Measurements from ENCODE around the gene DEFB129. TPM values are rescaled to one million over a fixed set of nuclear protein-coding genes. Genes with fewer than 3 reads are reported as not detected.

Gene DEFB129
- total and polyA plus RNA-seq, 10 of the 15 experiments (the other 5 are each of a cell fraction or from before 2014, with no cell fraction given), result not detected

GRCh38 chr20:263701-264100 lies 36.6 kb downstream of the DEFB129 start (continued):
- TF ChIP-seq PKNOX1 (IDR thresholded peaks at IDR 0.05) (no peak), IKZF1 (conservative IDR thresholded peaks at IDR 0.05) (no peak), BRCA1 (IDR thresholded peaks at IDR 0.05; ENCODE audit: low read depth, low read length) (no peak), RELA (IDR thresholded peaks at IDR 0.05; ENCODE audit: borderline replicate concordance, partially characterized antibody) (no peak), SUPT20H (IDR thresholded peaks at IDR 0.05; ENCODE audit: borderline replicate concordance, control insufficient read depth, low read depth, low read length) (no peak), HDGF (IDR thresholded peaks at IDR 0.05) (no peak)

GRCh38 chr20:266596-267562 lies 39.8 kb downstream of the DEFB129 start:
- Histone ChIP-seq H3K27me3 (replicated peaks in 1 of 2; ENCODE audit: control insufficient read depth in 2 of 2, insufficient read depth in 2 of 2, low read length in 1 of 2) (no peaks in the 10 kb centered on the region), H3K79me2 (ENCODE audit: control insufficient read depth, insufficient read depth, low read length) (no peaks in the 10 kb centered on the region), H3K4me2 (ENCODE audit: control insufficient read depth, insufficient read depth) (peak overlapping the region; percentile 95), H2AFZ (ENCODE audit: control insufficient read depth, low read depth, low read length) (peak overlapping the region; percentile 94), H3K9ac (ENCODE audit: control insufficient read depth, insufficient read depth, low read length) (peak overlapping the region; percentile 53; the same call in 1 of the 2 replicates), H3K9me3 (replicated peaks; ENCODE audit: control insufficient read depth, insufficient read depth, low read length) (no peaks in the 10 kb centered on the region), H3K36me3 (ENCODE audit: control insufficient read depth in 2 of 2, insufficient read depth in 2 of 2, low read length in 1 of 2) (no peaks in the 10 kb centered on the region), H4K20me1 (ENCODE audit: control insufficient read depth, insufficient read depth) (no peaks in the 10 kb centered on the region), H3K4me3 (peak overlapping the region; percentile 65; the same call in 1 of the 2 replicates), H3K4me1 (ENCODE audit: control insufficient read depth, insufficient read depth, low read length) (no peaks in the 10 kb centered on the region), H3K27ac (ENCODE audit: control insufficient read depth, insufficient read depth) (no peak overlapping the region)
- WGBS (ENCODE audit: insufficient coverage, insufficient replicate concordance, low lambda C conversion rate, missing lambda C conversion rate), result 5% methylated on average over 43 of the region's 43 CpGs
- in situ Hi-C loops (cut with MboI) (no loop called here), intact Hi-C loops (cut with micrococcal nuclease; ENCODE audit: unreplicated experiment) (loop anchor here (1.0 to 5.0 kb wide), 2 partner anchors 58 to 65 kb away; no protein-coding TSS in a partner anchor)
- no TSS peak for BruUV-seq (replicated peaks)
- CTCF ChIA-PET, result interaction anchor here (0.7 to 5.6 kb wide), 29 partner anchors 9 to 171 kb away, joined by 3 to 59 read pairs (median 5); partner anchors contain the start of genes DEFB129, DEFB132 and SOX12
- SMC1A ChIA-PET (ENCODE audit: uncharacterized antibody, unreplicated experiment), result interaction anchor here (0.7 to 3.1 kb wide), 13 partner anchors 10 to 64 kb away, joined by 3 to 28 read pairs (median 4); partner anchors contain the start of genes DEFB132 and ZCCHC3
- FAIRE-seq (peak; percentile 80), ATAC-seq (peak; percentile 97), DNase-seq (ENCODE audit: low read depth, low spot score) (peak; percentile 41)
- POLR2A ChIA-PET, result no interaction called here
- RAD21 ChIA-PET (ENCODE audit: unreplicated experiment), result interaction anchor here (0.7 to 2.0 kb wide), 10 partner anchors 29 to 79 kb away, joined by 3 to 19 read pairs (median 4); no protein-coding TSS in a partner anchor
- TF ChIP-seq IKZF1 (conservative IDR thresholded peaks at IDR 0.05) (peak; percentile 24; the same call in 1 of the 2 replicates), POLR2A (IDR thresholded peaks at IDR 0.05; ENCODE audit: low read depth, low read length) (peak; percentile 75), MAX (IDR thresholded peaks at IDR 0.05; ENCODE audit: low read depth, low read length) (no peak), HCFC1 (IDR thresholded peaks at IDR 0.05; ENCODE audit: low read length) (no peak; the same call in 1 of the 2 replicates), RAD21 (IDR thresholded peaks at IDR 0.05; ENCODE audit: insufficient read depth, low read depth, low read length) (peak; percentile 82), ATF2 (IDR thresholded peaks at IDR 0.05; ENCODE audit: low read length) (no peak), ELK1 (IDR thresholded peaks at IDR 0.05; ENCODE audit: low read depth, low read length) (no peak), SKIL (IDR thresholded peaks at IDR 0.05; ENCODE audit: low read depth, poor library complexity, severe bottlenecking) (no peak), FOXK2 (IDR thresholded peaks at IDR 0.05) (no peak)

Data from GM12878 (cell line).